Bronchial epithelial cell (primary cell): ENCODE data around the gene PAQR8. TPM values are rescaled to one million over a fixed set of nuclear protein-coding genes. Genes with fewer than 3 reads are reported as not detected.
A peak's percentile ranks its signal among the peaks of the same experiment; 100 is the strongest.

ENCODE experiments used
- DNase-seq: peaks from one replicate; pipeline ENCODE4 v3.0.0-alpha.2; 2010; ENCODE audit warnings: low read depth
- FAIRE-seq: peaks from 2 replicates; lab custom pipeline; 2011; peaks lifted over from hg19 to GRCh38; lab: Jason Lieb, UNC
- H3K27me3 ChIP-seq: 2 replicates; pipeline ENCODE4 v1.5.1; 2011; ENCODE audit warnings: low read length; ENCODE audit not compliant: control insufficient read depth, insufficient read depth
- H3K36me3 ChIP-seq: 2 replicates; pipeline ENCODE4 v1.5.1; 2011; ENCODE audit warnings: low read length; ENCODE audit not compliant: control insufficient read depth, insufficient read depth
- H3K4me3 ChIP-seq: 2 replicates; pipeline ENCODE4 v1.5.1; 2011; ENCODE audit warnings: mild to moderate bottlenecking, low read depth, low read length, control low read depth
- CTCF ChIP-seq: IDR thresholded peaks from 2 replicates; pipeline ENCODE4 v1.5.1; 2011; ENCODE audit warnings: mild to moderate bottlenecking, moderate library complexity, low read length, control low read depth, inconsistent platforms; ENCODE audit not compliant: insufficient read depth, severe bottlenecking
- total RNA-seq: library from RNA; depleted of rRNA; stranded (reverse); fragments of >200 nt; gene quantifications from 2 replicates; pipeline ENCODE4 v1.2.1, GENCODE V29; 2014

Gene PAQR8
- total RNA-seq, 1 donor from 2014 or later: 1.3 TPM

DNA sequence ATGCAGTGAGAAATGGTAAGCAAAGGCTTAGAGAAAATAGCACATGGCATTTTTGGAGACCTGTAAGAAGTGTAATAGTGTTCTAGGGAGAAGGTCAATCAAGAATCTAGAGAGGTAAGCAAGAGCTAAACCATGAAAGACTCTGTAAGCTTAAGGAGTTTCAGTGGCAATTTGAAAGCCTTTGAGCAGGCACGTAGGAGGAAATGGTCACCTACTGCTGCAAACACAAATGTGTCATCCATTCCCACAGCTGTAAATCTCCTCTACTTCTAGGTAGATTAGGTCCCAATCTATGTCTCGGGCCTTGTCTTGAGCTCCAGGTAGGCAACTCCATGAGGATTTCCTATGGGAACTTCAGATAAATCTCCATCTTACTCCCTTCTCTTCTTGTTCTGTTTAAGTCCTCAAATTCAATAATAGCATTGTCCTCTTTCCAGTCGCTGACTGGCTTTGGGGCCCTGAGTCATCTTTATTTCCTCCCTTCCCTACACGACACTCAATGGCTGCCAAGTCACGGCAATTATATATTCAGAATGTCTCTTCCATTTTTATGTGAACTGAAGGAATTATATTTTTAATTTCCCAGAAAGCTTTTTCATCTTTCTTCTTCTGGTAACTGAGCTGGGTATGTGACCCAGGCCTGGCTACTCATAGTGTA, 24.2 kb upstream of the PAQR8 start:
- Histone ChIP-seq H3K36me3 (no peaks in the 10 kb centered on the region), H3K4me3 (no peak overlapping the region), H3K27me3 (no peaks in the 10 kb centered on the region)
- no peak for DNase-seq
- TF ChIP-seq CTCF: no peak
- no peak for FAIRE-seq

DNA sequence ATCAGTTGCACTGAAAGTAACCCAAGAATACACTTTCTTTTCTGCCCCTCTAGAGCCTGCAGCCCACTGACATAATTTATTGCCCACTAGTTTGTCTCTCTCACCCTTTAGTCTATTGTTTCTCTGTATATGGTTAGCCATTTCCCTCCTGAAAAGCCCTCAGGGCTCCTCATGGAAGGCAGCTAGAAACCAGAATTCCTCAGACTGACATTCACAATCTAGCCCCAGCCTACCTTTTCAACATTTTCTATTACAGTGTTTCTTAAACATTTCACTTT, 21.4 kb upstream of the PAQR8 start:
- TF ChIP-seq CTCF: no peak
- Histone ChIP-seq H3K27me3 (no peaks in the 10 kb centered on the region), H3K36me3 (no peaks in the 10 kb centered on the region), H3K4me3 (no peak overlapping the region)
- FAIRE-seq: no peak
- no peak for DNase-seq

- peak; percentile 85 for DNase-seq
- TF ChIP-seq CTCF: no peak
- Histone ChIP-seq H3K36me3 (no peaks in the 10 kb centered on the region), H3K27me3 (no peaks in the 10 kb centered on the region), H3K4me3 (no peak overlapping the region)
- FAIRE-seq: no peak
Measured at GRCh38 chr6:52341561-52342260, 20.2 kb upstream of the PAQR8 start.

GRCh38 chr6:52345311-52345710, 16.6 kb upstream of the PAQR8 start:
- DNase-seq (no peak), FAIRE-seq (no peak)
- Histone ChIP-seq H3K36me3 (no peaks in the 10 kb centered on the region), H3K4me3 (no peak overlapping the region), H3K27me3 (no peaks in the 10 kb centered on the region)
- no peak for TF ChIP-seq CTCF

- no peak for FAIRE-seq
- DNase-seq: peak; percentile 28
- H3K36me3 ChIP-seq: no peaks in the 10 kb centered on the region
- no peak for TF ChIP-seq CTCF
- no peak overlapping the region for H3K4me3 ChIP-seq
- no peaks in the 10 kb centered on the region for H3K27me3 ChIP-seq
Measured at GRCh38 chr6:52346503-52346902, 15.4 kb upstream of the PAQR8 start.
